Stimulated activated CD8-positive, alpha-beta memory T cell treated with anti-CD3 and anti-CD28 coated beads, Interleukin-12 subunit alpha, Interleukin-12 subunit beta, amount 100 ng/mL, for 1 hour (primary cell): ENCODE measurements around the gene CEP170B.
"Not testable (repeated sequence)": the region's sequence is repeated elsewhere in the genome, so short reads cannot be mapped to it uniquely, and the experiment has no call there.

Experiments used
- DNase-seq: peaks from one replicate; pipeline ENCODE4 v3.0.0-alpha.2; 2020; ENCODE audit warnings: low read depth

Gene CEP170B

GRCh38 chr14:104844306-104845032 is 20.6 kb upstream of the CEP170B start:
- DNase-seq, result no peak

GRCh38 chr14:104845033-104845666 is 19.9 kb upstream of the CEP170B start:
- DNase-seq, result no peak

GRCh38 chr14:104845834-104846441 is 19.1 kb upstream of the CEP170B start:
- no peak for DNase-seq

GRCh38 chr14:104852280-104852663 is 12.8 kb upstream of the CEP170B start:
- no peak for DNase-seq

GRCh38 chr14:104855532-104856090 is 9.5 kb upstream of the CEP170B start:
- DNase-seq, result no peak

- no peak for DNase-seq
Measured at GRCh38 chr14:104856157-104856868, 8.8 kb upstream of the CEP170B start.

GRCh38 chr14:104856869-104857860 is 7.9 kb upstream of the CEP170B start:
- DNase-seq, result no peak

GRCh38 chr14:104857931-104858330 is 7.1 kb upstream of the CEP170B start:
- not testable (repeated sequence) for DNase-seq

- DNase-seq, result no peak
Measured at GRCh38 chr14:104858811-104859426, 6.1 kb upstream of the CEP170B start.

GRCh38 chr14:104859900-104860299 is 5.2 kb upstream of the CEP170B start:
- no peak for DNase-seq

GRCh38 chr14:104860414-104860813 is 4.7 kb upstream of the CEP170B start:
- DNase-seq, result no peak

- no peak for DNase-seq
Measured at GRCh38 chr14:104863131-104863862, 1.8 kb upstream of the CEP170B start.

GRCh38 chr14:104863923-104864266 is 1.2 kb upstream of the CEP170B start:
- no peak for DNase-seq

GRCh38 chr14:104864267-104865080 is 594 bp upstream of the CEP170B start:
- no peak for DNase-seq

GRCh38 chr14:104865631-104866441 is 768 bp downstream of the CEP170B start:
- DNase-seq, result no peak

- DNase-seq, result no peak
Measured at GRCh38 chr14:104866451-104867370, 1.6 kb downstream of the CEP170B start.

- no peak for DNase-seq
Measured at GRCh38 chr14:104867371-104868059, 2.4 kb downstream of the CEP170B start.
